DOHH2 (cell line): ENCODE results near the gene GJA4.

ENCODE experiments used
- CTCF ChIP-seq: fragments of 200-600 bp; sonication (generic); IDR thresholded peaks from one replicate; pipeline ENCODE4 v1.5.1; 2014; ENCODE audit warnings: antibody characterized with exemption, mild to moderate bottlenecking, low read depth, low read length; ENCODE audit not compliant: poor library complexity, severe bottlenecking
- EZH2phosphoT487 ChIP-seq: fragments of 200-600 bp; sonication (generic); IDR thresholded peaks from 2 replicates; pipeline ENCODE4 v1.6.1; 2017; ENCODE audit warnings: borderline replicate concordance, mild to moderate bottlenecking, antibody characterized with exemption, low read length, moderate library complexity, mixed read lengths

GRCh38 chr1:34771573-34772371 is 21.0 kb upstream of the GJA4 start:
- TF ChIP-seq CTCF (no peak), EZH2phosphoT487 (no peak)
